GM21447 (cell line): ENCODE data around the gene ANXA3.
"Not testable (repeated sequence)": the region's sequence is repeated elsewhere in the genome, so short reads cannot be mapped to it uniquely, and the experiment has no call there.

Source experiments
- ATAC-seq: cut with Tn5 transposase; IDR thresholded peaks from one replicate; pipeline ENCODE4 v1.9.1; 2021; ENCODE audit not compliant: unreplicated experiment

ANXA3 gene

DNA sequence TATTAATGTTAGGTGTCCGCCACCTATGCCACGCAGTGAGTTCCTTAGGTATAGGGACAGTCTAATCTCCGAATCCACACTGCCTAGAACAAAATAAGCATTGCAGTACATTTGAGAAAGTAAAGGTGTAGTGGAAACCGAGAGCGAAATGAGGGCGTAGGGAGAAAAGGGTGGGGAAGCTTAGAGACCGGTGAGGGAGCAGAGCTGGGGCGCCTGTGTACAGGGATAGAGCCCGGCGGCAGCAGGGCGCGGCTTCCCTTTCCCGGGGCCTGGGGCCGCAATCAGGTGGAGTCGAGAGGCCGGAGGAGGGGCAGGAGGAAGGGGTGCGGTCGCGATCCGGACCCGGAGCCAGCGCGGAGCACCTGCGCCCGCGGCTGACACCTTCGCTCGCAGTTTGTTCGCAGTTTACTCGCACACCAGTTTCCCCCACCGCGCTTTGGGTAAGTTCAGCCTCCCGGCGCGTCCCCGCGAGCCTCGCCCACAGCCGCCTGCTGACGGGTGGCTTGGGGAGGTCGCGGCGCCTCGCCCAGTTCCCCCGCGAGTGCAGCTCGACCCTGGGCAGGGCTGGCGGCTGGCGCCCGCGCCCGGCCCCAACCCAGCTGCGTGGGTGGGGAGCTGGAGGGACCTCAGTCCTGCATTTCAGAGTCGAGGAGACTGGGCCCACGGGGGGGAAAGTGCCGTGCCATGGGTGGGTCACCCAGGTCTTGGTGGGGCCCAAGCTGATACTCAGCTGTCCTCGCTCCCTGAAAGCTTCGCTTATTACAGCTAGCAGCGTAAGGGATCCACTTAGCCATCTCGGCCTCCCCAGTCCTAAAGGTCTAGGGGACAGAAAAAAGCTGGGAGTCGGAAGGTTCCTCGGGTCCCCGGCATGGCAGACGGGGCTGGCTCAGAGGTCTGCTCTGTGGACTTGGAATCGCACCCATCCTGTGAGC, at the start of gene ANXA3:
Gene ANXA3 (plus strand): TSS at position 351 of the 932 bp plus-strand sequence. CDS start 2,704 bp downstream, outside the sequence.
- peak; percentile 65 for ATAC-seq

- ATAC-seq = not testable (repeated sequence)
Observed at GRCh38 chr4:78506260-78506659, 45.3 kb upstream of the ANXA3 start.

DNA sequence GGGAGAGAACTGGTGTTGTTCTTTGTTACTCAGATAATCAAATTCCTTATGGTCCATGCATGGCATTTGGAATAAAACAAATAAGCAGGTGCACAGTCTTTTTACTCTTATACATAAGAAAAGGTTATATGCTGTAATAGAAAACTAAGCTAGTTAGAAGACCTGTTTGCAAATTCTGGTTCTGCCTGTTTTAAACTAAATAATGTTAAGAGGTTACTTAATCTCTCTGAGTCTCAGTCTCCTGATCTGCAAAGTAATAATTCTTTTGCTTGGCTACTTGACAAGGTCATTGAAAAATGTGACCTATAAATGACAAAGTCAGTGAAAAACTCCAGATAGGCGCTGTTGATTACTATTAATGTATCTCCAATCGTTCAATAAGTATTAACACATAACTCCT, 42.5 kb upstream of the ANXA3 start:
- no peak for ATAC-seq

DNA sequence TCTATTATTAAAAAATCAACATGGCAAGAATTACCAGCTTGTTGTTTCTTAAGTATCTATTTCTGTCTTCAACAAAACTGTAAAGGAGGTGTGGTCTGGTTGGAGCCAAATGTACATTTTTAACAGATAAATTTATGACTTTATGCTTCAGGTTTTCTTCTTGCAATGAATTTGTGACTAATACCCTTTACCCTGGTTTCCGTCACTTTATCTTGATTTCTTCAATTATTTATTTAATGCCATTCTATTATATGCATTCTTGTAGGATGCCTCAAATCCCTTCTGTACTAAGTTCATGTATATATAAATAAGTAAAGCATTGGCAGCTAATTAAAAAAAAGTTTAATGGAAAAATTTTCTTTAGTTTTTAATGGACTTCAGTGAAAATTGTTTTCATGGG, 41.5 kb upstream of the ANXA3 start:
- no peak for ATAC-seq

DNA sequence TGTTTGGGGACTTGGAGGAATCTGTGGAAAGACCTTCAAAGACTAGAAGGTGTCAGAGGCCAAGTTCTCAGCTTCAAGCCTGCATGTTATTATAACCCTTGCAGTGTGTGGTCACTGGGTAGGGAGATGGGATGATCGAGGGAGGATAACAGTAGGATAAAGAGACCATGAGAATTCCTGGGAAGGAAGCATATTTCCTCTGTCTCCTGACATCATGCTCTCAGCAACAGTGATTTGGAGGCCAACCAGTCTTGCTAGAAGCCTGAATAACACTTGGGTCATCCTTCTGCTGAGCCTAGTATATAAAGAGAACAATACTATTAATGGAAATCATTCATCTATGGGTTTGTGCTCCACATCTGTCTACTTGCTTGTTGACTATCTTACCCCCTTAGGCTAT, 40.9 kb upstream of the ANXA3 start:
- ATAC-seq = no peak

- no peak for ATAC-seq
Observed at GRCh38 chr4:78512357-78512920, 39.1 kb upstream of the ANXA3 start.

- ATAC-seq = no peak
Observed at GRCh38 chr4:78513411-78513975, 38.1 kb upstream of the ANXA3 start.

DNA sequence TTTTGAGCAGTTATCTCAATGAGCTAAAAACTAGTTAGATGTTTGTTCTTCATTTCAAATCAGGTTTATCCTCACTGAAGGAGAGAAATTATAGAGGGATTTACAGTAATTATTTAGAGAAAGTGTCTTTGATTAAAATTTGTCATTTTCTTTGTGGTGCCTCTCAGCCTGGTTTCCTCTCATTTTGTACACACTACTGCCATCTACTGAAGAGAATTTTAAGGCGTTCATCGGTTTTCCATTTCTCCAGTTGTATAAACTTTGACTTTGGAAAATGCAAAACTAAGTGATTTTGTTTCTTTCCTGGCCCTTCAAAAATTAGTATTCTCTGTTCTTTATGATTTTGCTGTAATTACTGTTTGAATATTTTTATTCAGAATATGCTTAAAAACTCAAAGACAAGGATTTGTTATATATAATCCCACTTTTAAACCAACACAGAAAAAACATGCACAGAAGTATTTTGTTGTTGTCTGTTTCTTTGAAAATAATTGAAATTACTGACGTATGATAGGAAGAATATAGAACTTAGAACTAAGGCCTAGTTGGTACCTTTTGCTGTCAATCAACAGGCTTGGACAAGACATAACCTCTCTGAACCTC, 34.4 kb upstream of the ANXA3 start:
- no peak for ATAC-seq

DNA sequence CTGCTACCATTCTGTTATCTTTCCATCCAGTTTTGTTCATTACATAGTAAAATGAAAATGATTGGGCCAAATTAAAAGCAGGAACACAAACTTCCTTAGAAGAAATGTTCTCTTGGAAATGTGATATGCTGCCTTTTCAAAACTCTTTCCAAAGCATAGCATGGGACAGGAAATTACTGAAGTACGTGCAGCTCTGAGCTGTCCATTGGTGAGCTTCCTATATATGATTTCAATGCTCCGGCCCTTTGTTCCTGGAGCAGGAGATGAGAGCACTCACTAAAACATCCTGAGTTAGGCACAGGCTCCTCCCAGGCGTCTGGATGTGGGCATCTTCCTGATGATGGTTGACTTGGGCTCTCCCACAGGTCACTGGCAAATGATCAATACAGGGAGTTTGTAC, 33.0 kb upstream of the ANXA3 start:
- no peak for ATAC-seq

GRCh38 chr4:78519962-78520361, 31.6 kb upstream of the ANXA3 start:
- no peak for ATAC-seq

DNA sequence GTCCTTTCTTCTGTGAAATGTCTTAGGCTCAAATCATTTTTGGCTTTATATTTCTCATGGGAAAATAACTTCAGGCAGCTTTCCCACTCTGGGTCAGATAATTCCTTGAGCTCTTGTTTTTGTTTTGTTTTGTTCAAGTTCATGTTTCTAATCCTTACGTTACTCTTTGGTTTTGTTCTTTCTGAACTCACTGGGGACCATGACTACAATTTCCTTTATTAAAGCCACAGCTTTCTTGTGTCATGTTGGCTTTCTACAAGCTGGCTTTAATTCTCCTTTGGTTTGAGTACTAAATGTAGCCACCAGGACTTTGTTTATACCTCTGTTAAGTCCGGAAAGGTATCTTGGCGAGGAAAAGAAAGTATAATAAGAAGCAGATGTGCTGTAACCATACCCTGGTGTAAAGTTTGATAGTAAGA, 30.8 kb upstream of the ANXA3 start:
- no peak for ATAC-seq

GRCh38 chr4:78524009-78524408, 27.6 kb upstream of the ANXA3 start:
- no peak for ATAC-seq

GRCh38 chr4:78525559-78525958, 26.0 kb upstream of the ANXA3 start:
- no peak for ATAC-seq

GRCh38 chr4:78527103-78527502, 24.5 kb upstream of the ANXA3 start:
- no peak for ATAC-seq

- ATAC-seq = no peak
Observed at GRCh38 chr4:78527555-78527954, 24.0 kb upstream of the ANXA3 start.

GRCh38 chr4:78528327-78528726, 23.2 kb upstream of the ANXA3 start:
- ATAC-seq = no peak

- no peak for ATAC-seq
Observed at GRCh38 chr4:78529569-78530209, 21.9 kb upstream of the ANXA3 start.

DNA sequence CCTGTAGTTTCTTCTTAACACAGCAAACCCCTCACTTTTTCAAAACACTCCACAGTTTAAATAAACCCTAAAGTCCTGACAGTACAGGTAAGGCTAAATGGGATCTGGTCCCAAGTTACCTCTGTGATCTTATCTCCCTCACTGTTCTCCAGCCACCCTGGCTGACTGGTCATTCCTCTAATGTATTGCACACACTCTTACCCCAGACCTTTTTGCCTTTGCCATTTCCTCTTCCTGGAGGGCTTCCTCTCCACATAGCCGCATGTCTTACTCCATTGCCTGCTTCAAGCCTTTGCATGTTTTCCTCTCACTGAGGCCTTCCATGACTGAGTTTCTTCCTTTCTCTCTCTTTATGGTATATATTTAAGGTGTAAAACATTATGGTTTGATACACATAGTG, 19.5 kb upstream of the ANXA3 start:
- no peak for ATAC-seq

DNA sequence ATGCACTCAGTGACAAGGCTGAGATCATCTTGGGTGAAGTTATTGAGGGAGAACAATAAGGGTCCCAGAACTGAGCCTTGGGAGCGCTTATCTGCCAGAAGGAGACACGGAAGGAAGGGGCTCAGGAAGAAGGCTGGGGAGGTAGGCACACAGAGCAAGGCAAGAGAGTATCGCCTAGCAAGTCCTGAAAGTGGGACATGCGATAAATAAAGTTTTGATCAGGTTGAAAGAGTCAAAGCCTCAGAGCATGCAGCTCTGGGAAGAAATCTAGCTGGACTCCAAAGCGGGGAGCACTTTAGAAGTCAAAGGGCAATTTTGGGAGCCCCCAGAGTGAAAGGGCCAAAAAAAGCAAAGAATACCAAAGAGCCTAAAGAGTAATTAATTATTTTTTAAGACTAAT, 17.7 kb upstream of the ANXA3 start:
- ATAC-seq = no peak

DNA sequence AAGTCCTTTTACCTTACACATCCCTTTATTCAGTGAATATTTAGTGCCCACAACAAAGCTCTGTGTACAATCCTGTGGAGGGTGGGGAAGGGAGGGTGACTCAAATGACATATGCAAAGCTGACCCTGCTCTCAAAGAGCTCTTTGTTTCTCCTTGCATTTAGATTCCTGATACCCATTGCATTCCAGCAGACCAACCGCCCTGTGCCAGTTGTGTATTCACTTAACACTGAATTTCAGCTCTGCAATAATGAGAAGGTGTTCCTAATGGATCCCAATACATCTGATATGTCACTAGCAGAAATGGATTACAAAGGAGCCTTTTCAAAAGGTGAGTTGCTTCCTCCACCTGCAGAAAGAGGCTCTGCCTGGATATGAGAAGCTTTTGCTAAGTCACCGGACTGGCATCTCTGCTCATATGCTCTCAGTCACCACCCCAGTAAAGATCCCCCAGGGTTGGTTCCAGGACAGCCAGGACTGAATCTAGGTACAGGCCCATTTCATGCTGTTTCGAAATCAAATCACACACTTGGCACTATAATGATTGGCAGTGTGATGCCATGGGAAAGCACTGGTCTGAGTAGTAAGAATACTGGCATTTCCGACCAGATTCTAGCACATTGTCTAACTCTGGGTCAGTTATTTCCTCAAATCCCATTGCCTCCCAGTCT, 17.1 kb upstream of the ANXA3 start:
- ATAC-seq = no peak

- no peak for ATAC-seq
Observed at GRCh38 chr4:78542373-78542772, 9.2 kb upstream of the ANXA3 start.
